Gastroesophageal sphincter (tissue), 3 donors: Measurements from ENCODE around the gene STH.

ENCODE experiments used
- CTCF ChIP-seq, 4 experiments: fragments of 200-600 bp in 2 of 4; fragments of 450-650 bp in 2 of 4; sonication (generic) in 1 of 4; IDR thresholded peaks; one replicate each; pipeline ENCODE4 v1.5.1; 2017 to 2019; ENCODE audit warnings: antibody characterized with exemption in 4 of 4, mild to moderate bottlenecking in 2 of 4, moderate library complexity in 2 of 4
- EP300 ChIP-seq: sonication (generic); formaldehyde crosslinking; IDR thresholded peaks from one replicate; pipeline ENCODE4 v1.6.1; 2017; ENCODE audit warnings: antibody characterized with exemption, mild to moderate bottlenecking

DNA sequence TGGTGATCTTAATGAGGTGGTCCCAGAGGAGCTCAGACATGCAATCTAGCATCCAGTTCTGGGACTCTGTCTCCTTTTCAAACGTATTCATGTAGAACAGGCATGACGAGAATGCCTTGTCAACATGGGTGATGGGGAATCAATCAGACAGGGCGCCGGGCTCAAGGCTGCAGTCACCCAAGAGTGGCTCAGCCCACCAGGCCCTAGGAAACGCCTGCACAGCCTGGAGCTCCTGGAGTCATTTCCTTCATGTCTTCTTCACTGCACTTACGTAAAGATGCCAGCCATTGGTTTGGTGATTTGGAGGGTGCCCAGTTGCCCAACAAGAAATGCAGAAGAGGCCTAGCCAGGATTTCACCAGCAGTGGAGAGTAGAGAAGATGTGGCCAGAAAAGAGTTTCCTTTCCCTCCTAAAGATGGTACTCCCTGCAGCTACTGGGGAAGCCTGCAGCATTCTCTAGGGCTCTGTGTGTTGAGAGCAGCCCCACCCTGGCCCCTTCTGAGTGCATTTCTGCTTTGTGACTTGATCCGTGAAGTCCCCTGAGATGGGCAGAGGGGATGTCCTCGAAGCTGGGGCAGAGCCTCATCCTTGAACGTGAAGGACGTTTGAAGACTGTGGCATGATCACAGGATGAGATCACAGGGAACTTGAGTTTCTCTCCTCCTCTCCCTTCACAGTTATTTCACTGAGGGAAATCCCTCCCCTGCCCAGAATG is 24.0 kb upstream of the STH start:
- TF ChIP-seq CTCF (IDR thresholded peaks at IDR 0.05) (no peak), EP300 (no peak)
